Measurements from ENCODE around the gene SULF2. TPM values are rescaled to one million over a fixed set of nuclear protein-coding genes. Genes with fewer than 3 reads are reported as not detected.
A peak's percentile ranks its signal among the peaks of the same experiment; 100 is the strongest.

The SULF2 gene
- total RNA-seq, 1 donor from 2014 or later = 52.8 TPM

DNA sequence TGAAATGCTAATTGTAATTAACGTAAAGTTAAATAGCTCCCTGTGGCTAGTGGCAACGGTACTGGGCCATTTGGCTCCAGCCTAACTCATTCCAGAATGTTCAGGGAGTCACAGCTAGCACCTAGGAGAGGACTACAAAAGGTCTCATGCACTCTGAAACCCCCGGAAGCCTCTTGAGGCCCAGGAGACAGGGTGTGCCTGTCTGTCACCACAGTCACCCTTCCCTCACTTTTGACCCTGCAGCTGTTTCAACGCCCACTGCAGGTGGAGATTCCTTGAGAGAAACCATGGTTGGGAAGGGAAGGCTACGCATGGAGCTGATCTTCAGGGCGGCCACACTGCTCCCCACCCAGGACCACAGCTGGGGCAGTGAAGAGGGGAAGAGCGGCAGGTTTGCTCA is 58.6 kb downstream of the SULF2 start:
- TF ChIP-seq, protein P1, sequence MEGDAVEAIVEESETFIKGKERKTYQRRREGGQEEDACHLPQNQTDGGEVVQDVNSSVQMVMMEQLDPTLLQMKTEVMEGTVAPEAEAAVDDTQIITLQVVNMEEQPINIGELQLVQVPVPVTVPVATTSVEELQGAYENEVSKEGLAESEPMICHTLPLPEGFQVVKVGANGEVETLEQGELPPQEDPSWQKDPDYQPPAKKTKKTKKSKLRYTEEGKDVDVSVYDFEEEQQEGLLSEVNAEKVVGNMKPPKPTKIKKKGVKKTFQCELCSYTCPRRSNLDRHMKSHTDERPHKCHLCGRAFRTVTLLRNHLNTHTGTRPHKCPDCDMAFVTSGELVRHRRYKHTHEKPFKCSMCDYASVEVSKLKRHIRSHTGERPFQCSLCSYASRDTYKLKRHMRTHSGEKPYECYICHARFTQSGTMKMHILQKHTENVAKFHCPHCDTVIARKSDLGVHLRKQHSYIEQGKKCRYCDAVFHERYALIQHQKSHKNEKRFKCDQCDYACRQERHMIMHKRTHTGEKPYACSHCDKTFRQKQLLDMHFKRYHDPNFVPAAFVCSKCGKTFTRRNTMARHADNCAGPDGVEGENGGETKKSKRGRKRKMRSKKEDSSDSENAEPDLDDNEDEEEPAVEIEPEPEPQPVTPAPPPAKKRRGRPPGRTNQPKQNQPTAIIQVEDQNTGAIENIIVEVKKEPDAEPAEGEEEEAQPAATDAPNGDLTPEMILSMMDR (IDR thresholded peaks at IDR 0.05) = no peak
- no peak overlapping the region for H3K27ac ChIP-seq
- DNase-seq (no peak), ATAC-seq (no peak)
- H3K9me3 ChIP-seq = no peaks in the 10 kb centered on the region
- H3K4me1 ChIP-seq = peaks cover 8% of the 10 kb centered on the region
- no peak overlapping the region for H3K4me3 ChIP-seq
- intact Hi-C loops (cut with DNase I) = no loop called here
- no peaks in the 10 kb centered on the region for H3K27me3 ChIP-seq
- H3K36me3 ChIP-seq = no peaks in the 10 kb centered on the region

DNA sequence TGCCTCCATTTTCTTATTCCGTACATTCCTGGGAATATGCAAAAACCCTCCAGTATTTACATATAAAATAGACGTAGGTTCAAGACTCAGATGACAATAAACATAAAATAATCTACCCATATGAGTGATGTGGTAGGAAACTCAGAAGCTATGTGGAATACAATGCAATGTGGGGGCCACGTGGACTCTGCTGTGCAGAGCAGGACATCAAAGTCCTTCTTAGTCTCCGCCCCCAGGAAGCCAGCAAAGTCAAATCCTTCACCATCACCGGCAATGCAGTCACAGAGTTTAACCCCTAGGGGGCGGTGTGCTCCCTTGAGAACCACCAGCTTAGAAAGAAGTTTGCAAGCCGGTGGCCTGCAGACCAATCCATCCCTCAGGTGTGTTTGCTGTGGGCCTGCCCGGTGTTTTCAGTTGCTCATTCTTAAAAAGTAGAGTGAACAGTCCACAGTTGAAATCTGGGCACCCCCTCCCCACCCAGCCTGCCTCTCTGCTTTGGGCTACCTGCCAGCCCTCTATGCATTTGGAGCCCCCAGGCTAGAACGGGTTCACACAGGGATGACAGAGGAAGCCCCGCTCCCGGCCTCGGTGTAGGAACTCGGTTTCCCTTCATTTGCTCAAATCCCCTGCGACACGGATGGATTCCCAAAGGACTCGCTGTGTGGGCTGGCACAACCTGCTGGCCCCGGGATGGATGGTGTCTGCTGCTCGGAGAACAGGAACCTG is 59.9 kb downstream of the SULF2 start:
- intact Hi-C loops (cut with DNase I) = no loop called here
- no peak overlapping the region for H3K4me3 ChIP-seq
- no peaks in the 10 kb centered on the region for H3K9me3 ChIP-seq
- DNase-seq (no peak), ATAC-seq (peak; percentile 80)
- TF ChIP-seq, protein P1 (IDR thresholded peaks at IDR 0.05) = peak; percentile 90
- no peak overlapping the region for H3K27ac ChIP-seq
- H3K27me3 ChIP-seq = no peaks in the 10 kb centered on the region
- no peaks in the 10 kb centered on the region for H3K36me3 ChIP-seq
- peaks cover 14% of the 10 kb centered on the region for H3K4me1 ChIP-seq

DNA sequence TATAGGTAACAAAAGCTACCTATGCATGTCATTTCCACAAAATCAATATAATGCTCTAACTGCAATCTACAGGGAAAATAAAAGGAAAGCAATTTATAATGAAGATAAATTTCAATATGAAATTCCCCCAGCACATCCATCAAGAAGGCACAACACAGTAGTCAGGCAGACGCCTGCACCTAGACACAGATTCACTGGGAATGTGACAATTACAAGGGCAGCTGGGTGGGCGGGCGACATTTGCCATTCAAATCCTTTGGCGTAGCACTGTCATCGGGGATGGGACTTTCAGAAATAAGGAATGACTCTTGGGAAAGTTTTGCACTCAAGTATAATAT is 60.4 kb downstream of the SULF2 start:
- intact Hi-C loops (cut with DNase I) = no loop called here
- TF ChIP-seq, protein P1 (IDR thresholded peaks at IDR 0.05) = no peak
- no peaks in the 10 kb centered on the region for H3K27me3 ChIP-seq

DNA sequence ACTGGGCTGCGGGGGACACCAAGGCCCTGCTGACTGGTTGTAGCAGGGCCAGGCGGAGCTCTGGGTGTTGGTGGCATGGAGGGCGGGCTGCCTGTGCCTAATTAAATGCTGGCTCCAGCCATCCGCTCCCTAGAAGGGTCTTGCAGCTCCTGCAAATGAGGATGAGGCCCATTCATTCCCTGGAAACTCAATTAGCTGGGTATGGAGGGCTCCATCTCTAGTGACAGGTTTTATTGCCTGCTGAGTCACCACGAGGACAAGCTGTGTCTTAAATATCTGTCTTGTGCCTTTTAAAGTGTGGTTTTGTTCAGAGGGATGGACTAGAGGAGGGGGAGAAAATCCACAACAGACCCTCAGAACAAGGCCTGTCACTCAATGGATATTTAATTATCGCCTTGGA is 60.9 kb downstream of the SULF2 start:
- intact Hi-C loops (cut with DNase I) = no loop called here
- no peak for ATAC-seq
- TF ChIP-seq, protein P1 (IDR thresholded peaks at IDR 0.05) = no peak
- Histone ChIP-seq H3K9me3 (no peaks in the 10 kb centered on the region), H3K27ac (no peak overlapping the region), H3K4me1 (peaks cover 18% of the 10 kb centered on the region), H3K4me3 (no peak overlapping the region), H3K27me3 (no peaks in the 10 kb centered on the region), H3K36me3 (no peaks in the 10 kb centered on the region)
- DNase-seq = no peak

More for the DNA sequence above, 60.4 kb downstream of the SULF2 start:
- Histone ChIP-seq H3K4me1 (peaks cover 17% of the 10 kb centered on the region), H3K9me3 (no peaks in the 10 kb centered on the region), H3K27ac (no peak overlapping the region), H3K4me3 (no peak overlapping the region), H3K36me3 (no peaks in the 10 kb centered on the region)
- DNase-seq = no peak
- no peak for ATAC-seq

DNA sequence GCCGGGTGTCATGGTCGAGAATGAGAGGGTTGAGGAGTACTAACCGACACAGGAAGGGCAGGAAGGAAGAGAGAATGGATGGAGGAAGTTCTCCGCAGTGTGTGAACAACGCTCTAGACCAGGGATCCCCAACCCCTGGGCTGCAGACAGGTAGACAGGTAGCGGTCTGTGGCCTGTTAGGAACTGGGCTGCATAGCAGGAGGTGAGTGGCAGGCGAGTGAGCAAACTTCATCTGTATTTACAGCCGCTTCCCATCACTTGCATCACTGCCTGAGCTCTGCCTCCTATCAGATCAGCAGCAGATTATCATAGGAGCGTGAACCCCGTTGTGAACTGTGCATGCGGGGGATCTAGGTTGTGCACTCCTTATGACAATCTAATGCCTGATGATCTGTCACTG is 62.0 kb downstream of the SULF2 start:
- intact Hi-C loops (cut with DNase I) = no loop called here
- DNase-seq (no peak), ATAC-seq (no peak)
- Histone ChIP-seq H3K9me3 (no peaks in the 10 kb centered on the region), H3K36me3 (no peaks in the 10 kb centered on the region), H3K27me3 (no peaks in the 10 kb centered on the region), H3K4me3 (no peak overlapping the region), H3K4me1 (peaks cover 16% of the 10 kb centered on the region), H3K27ac (no peak overlapping the region)
- TF ChIP-seq, protein P1 (IDR thresholded peaks at IDR 0.05) = no peak
